ENCODE results near the gene KIF3A. TPM values are rescaled to one million over a fixed set of nuclear protein-coding genes. Genes with fewer than 3 reads are reported as not detected.

The KIF3A gene
- total RNA-seq, 1 donor from 2014 or later, result 27.6 TPM

DNA sequence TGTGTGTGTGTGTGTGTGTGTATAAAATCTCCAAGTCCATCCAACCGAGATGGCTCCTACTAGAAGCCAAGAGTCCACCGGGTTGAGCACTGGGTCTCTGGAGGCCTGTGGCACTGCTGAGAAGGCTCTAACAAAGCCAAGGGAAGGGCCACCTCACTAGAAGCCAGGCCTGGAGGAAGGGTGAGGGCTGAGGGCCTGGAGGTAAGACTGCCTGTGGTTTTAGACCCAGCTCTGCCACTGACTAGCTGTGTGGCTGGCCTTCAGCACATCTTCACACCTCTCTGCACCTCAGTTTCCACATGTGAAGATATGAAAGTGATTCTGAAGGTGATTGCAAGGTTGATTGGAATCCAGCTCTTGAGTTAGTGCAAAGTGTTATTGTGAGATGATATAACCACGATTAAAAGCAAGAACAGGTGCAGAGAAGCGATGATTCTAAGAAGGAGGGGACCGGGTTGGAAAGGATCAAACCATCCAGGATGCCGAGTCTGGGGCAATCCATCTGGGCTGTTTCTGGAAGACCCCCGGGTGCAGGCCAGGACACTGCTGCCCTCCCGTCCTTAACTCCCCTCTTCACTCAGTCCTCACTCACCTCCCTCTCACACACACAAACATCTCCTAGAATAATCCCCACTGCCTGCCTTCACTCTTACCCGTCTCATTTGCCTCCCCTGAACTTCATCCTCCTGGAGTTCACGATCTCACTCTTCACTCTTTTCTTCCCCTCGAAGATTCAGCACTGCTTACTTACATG, 61.2 kb downstream of the KIF3A start:
- Histone ChIP-seq H3K36me3 (no peaks in the 10 kb centered on the region), H3K27me3 (no peaks in the 10 kb centered on the region), H3K9me3 (ENCODE audit: low read depth) (no peaks in the 10 kb centered on the region), H3K4me3 (no peak overlapping the region), H4K20me1 (ENCODE audit: low read depth) (no peaks in the 10 kb centered on the region), H2AFZ (replicated peaks) (no peak overlapping the region), H3K4me2 (no peak overlapping the region), H3K4me1 (no peaks in the 10 kb centered on the region), H3K27ac (no peak overlapping the region), H3K79me2 (ENCODE audit: low read depth) (no peaks in the 10 kb centered on the region), H3F3A (ENCODE audit: low read depth) (no peaks in the 10 kb centered on the region), H3K9ac (no peak overlapping the region)
- Mint-ChIP-seq H3K27me3 (ENCODE audit: insufficient read depth, low read depth) (peaks cover 2% of the 10 kb centered on the region), H3K4me3 (no peak overlapping the region), H3K27ac (no peak overlapping the region), H3K9me3 (no peaks in the 10 kb centered on the region), H3K4me1 (peaks cover 2% of the 10 kb centered on the region), H3K36me3 (no peaks in the 10 kb centered on the region)
- no peak for DNase-seq (ENCODE audit: low spot score)
- TF ChIP-seq EZH2phosphoT487 (IDR thresholded peaks at IDR 0.05) (no peak), EZH2 (IDR thresholded peaks at IDR 0.05) (no peak)
- TF ChIP-seq, protein P1, sequence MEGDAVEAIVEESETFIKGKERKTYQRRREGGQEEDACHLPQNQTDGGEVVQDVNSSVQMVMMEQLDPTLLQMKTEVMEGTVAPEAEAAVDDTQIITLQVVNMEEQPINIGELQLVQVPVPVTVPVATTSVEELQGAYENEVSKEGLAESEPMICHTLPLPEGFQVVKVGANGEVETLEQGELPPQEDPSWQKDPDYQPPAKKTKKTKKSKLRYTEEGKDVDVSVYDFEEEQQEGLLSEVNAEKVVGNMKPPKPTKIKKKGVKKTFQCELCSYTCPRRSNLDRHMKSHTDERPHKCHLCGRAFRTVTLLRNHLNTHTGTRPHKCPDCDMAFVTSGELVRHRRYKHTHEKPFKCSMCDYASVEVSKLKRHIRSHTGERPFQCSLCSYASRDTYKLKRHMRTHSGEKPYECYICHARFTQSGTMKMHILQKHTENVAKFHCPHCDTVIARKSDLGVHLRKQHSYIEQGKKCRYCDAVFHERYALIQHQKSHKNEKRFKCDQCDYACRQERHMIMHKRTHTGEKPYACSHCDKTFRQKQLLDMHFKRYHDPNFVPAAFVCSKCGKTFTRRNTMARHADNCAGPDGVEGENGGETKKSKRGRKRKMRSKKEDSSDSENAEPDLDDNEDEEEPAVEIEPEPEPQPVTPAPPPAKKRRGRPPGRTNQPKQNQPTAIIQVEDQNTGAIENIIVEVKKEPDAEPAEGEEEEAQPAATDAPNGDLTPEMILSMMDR (IDR thresholded peaks at IDR 0.05), result no peak

DNA sequence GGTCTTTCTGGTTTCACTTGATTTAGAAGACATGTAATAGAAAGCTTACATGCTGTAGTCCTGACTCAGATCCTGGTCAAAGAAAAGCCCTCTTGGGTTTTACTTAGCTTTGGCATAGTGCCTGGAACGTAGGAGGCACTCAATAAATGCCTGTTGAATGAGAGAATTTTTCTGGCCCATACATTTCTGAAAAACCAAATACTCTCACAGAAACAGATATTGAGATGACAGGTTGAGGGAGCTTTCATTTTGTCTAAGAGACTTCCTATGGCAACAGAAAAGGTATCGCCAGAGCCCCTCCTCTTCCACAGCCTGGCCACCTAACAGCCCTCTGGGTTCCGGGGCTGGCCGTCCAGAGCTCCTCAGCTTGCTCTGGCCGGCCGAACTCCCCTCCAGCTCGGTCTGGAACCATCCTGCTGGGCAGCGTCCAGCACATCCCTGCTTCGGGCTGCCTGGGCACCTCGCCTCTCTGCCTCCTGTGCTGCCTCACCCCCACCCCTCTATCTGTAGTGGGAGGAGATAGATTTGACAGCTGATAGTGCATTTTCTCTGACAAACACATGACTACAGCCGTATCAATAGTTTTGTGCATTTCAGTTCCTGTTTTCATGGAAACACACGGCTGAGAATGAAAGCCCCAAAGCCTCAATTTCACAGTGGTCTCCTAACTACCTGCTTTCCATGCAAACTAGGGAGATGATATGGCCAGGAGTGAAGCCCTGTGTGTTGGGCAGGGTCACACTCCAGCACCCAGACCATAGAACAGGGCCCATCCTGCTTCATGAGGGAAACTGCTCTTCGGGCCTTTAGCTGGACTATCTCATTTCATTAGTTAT, 62.5 kb downstream of the KIF3A start:
- Mint-ChIP-seq H3K4me1 (peaks cover 7% of the 10 kb centered on the region), H3K4me3 (no peak overlapping the region), H3K27me3 (ENCODE audit: insufficient read depth, low read depth) (peaks cover 3% of the 10 kb centered on the region), H3K36me3 (no peaks in the 10 kb centered on the region), H3K27ac (no peak overlapping the region), H3K9me3 (no peaks in the 10 kb centered on the region)
- no peaks in the 10 kb centered on the region for H3K79me2 ChIP-seq (ENCODE audit: low read depth)
- H2AFZ ChIP-seq (replicated peaks), result no peak overlapping the region
- H3F3A ChIP-seq (ENCODE audit: low read depth), result no peaks in the 10 kb centered on the region
- no peaks in the 10 kb centered on the region for H3K27me3 ChIP-seq
- H3K9ac ChIP-seq, result no peak overlapping the region
- no peaks in the 10 kb centered on the region for H3K9me3 ChIP-seq (ENCODE audit: low read depth)
- no peaks in the 10 kb centered on the region for H3K4me1 ChIP-seq
- no peaks in the 10 kb centered on the region for H3K36me3 ChIP-seq
- DNase-seq (ENCODE audit: low spot score), result no peak
- H3K4me2 ChIP-seq, result no peak overlapping the region
- no peak overlapping the region for H3K27ac ChIP-seq
- no peak overlapping the region for H3K4me3 ChIP-seq
- H4K20me1 ChIP-seq (ENCODE audit: low read depth), result no peaks in the 10 kb centered on the region
- TF ChIP-seq EZH2 (IDR thresholded peaks at IDR 0.05), result no peak
- TF ChIP-seq EZH2phosphoT487 (IDR thresholded peaks at IDR 0.05), result no peak
- TF ChIP-seq, protein P1 (IDR thresholded peaks at IDR 0.05), result no peak

GRCh38 chr5:132673939-132674630, 63.3 kb downstream of the KIF3A start, which contains the start of gene IL4:
Gene IL4 (plus strand): TSS chr5:132673989. CDS start chr5:132674051, 62 bp downstream.
- Mint-ChIP-seq H3K27me3 (ENCODE audit: insufficient read depth, low read depth) (peaks cover 3% of the 10 kb centered on the region), H3K9me3 (no peaks in the 10 kb centered on the region), H3K36me3 (no peaks in the 10 kb centered on the region), H3K4me3 (no peak within 1 kb of the TSS), H3K4me1 (peaks cover 8% of the 10 kb centered on the region), H3K27ac (no peak within 1 kb of the TSS)
- Histone ChIP-seq H3K4me3 (no peak within 1 kb of the TSS), H3K9me3 (ENCODE audit: low read depth) (no peaks in the 10 kb centered on the region), H3K4me1 (no peaks in the 10 kb centered on the region), H3F3A (ENCODE audit: low read depth) (no peaks in the 10 kb centered on the region), H4K20me1 (ENCODE audit: low read depth) (no peaks in the 10 kb centered on the region), H3K27ac (no peak within 1 kb of the TSS), H3K9ac (no peak within 1 kb of the TSS), H3K36me3 (no peaks in the 10 kb centered on the region), H2AFZ (replicated peaks) (no peak within 1 kb of the TSS), H3K79me2 (ENCODE audit: low read depth) (no peaks in the 10 kb centered on the region), H3K4me2 (no peak within 1 kb of the TSS), H3K27me3 (no peaks in the 10 kb centered on the region)
- TF ChIP-seq EZH2 (IDR thresholded peaks at IDR 0.05), result no peak
- TF ChIP-seq, protein P1 (IDR thresholded peaks at IDR 0.05), result no peak
- no peak for TF ChIP-seq EZH2phosphoT487 (IDR thresholded peaks at IDR 0.05)
- no peak for DNase-seq (ENCODE audit: low spot score)
